Neural progenitor cell (in vitro differentiated cells): Measurements from ENCODE around the gene C16orf54. TPM values are rescaled to one million over a fixed set of nuclear protein-coding genes. Genes with fewer than 3 reads are reported as not detected.
"Not testable (repeated sequence)": the region's sequence is repeated elsewhere in the genome, so short reads cannot be mapped to it uniquely, and the experiment has no call there.

Experiments used
- DNase-seq: peaks from one replicate; pipeline ENCODE4 v3.0.0-alpha.2; 2016; ENCODE audit warnings: low spot score
- H2AFZ ChIP-seq: fragments of 200-600 bp; sonication (generic); replicated peaks from 2 replicates; pipeline ENCODE4 v1.6.1; 2016; ENCODE audit warnings: antibody characterized with exemption
- H3F3A ChIP-seq: fragments of 200-600 bp; sonication (generic); 2 replicates; pipeline ENCODE4 v1.6.1; 2016; ENCODE audit warnings: antibody characterized with exemption, low read depth
- H3K27ac ChIP-seq: fragments of 200-600 bp; sonication (generic); 2 replicates; pipeline ENCODE4 v1.5.1; 2016; ENCODE audit warnings: mild to moderate bottlenecking
- H3K27me3 ChIP-seq: fragments of 200-600 bp; sonication (generic); 2 replicates; pipeline ENCODE4 v1.6.1; 2016; ENCODE audit warnings: mild to moderate bottlenecking, moderate library complexity
- H3K36me3 ChIP-seq: fragments of 200-600 bp; sonication (generic); 2 replicates; pipeline ENCODE4 v1.5.1; 2016
- H3K4me1 ChIP-seq: fragments of 200-600 bp; sonication (generic); 2 replicates; pipeline ENCODE4 v1.6.1; 2016; ENCODE audit warnings: mixed run types
- H3K4me2 ChIP-seq: fragments of 200-600 bp; sonication (generic); 2 replicates; pipeline ENCODE4 v1.6.1; 2016
- H3K4me3 ChIP-seq: fragments of 200-600 bp; sonication (generic); 2 replicates; pipeline ENCODE4 v1.5.1; 2016
- H3K79me2 ChIP-seq: fragments of 200-600 bp; sonication (generic); 2 replicates; pipeline ENCODE4 v1.6.1; 2016; ENCODE audit warnings: low read depth
- H3K9ac ChIP-seq: fragments of 200-600 bp; sonication (generic); 2 replicates; pipeline ENCODE4 v1.6.1; 2016
- H3K9me3 ChIP-seq: fragments of 200-600 bp; sonication (generic); 2 replicates; pipeline ENCODE4 v1.5.1; 2016; ENCODE audit warnings: low read depth
- H4K20me1 ChIP-seq: fragments of 200-600 bp; sonication (generic); 2 replicates; pipeline ENCODE4 v1.6.1; 2016; ENCODE audit warnings: low read depth
- H3K27ac Mint-ChIP-seq: 3 replicates; pipeline ENCODE4 v1.8.0; 2021; ENCODE audit warnings: mixed read lengths
- H3K27me3 Mint-ChIP-seq: 2 replicates; pipeline ENCODE4 v1.8.0; 2022; ENCODE audit warnings: low read depth, mild to moderate bottlenecking, inconsistent platforms, moderate library complexity, mixed read lengths; ENCODE audit not compliant: insufficient read depth
- H3K36me3 Mint-ChIP-seq: 3 replicates; pipeline ENCODE4 v1.8.0; 2021; ENCODE audit warnings: mixed read lengths
- H3K4me1 Mint-ChIP-seq: 3 replicates; pipeline ENCODE4 v1.8.0; 2021; ENCODE audit warnings: mixed read lengths
- H3K4me3 Mint-ChIP-seq: 3 replicates; pipeline ENCODE4 v1.8.0; 2021; ENCODE audit warnings: mild to moderate bottlenecking, moderate library complexity, mixed read lengths
- H3K9me3 Mint-ChIP-seq: 3 replicates; pipeline ENCODE4 v1.8.0; 2020; ENCODE audit warnings: mixed read lengths
- CTCF ChIP-seq: fragments of 200-600 bp; sonication (generic); IDR thresholded peaks from 2 replicates; pipeline ENCODE4 v1.5.1; 2017; ENCODE audit warnings: antibody characterized with exemption, mild to moderate bottlenecking
- EZH2 ChIP-seq: fragments of 200-600 bp; sonication (generic); IDR thresholded peaks from 2 replicates; pipeline ENCODE4 v1.6.1; 2017; ENCODE audit warnings: antibody characterized with exemption, mild to moderate bottlenecking, moderate library complexity
- EZH2phosphoT487 ChIP-seq: fragments of 200-600 bp; sonication (generic); IDR thresholded peaks from 2 replicates; pipeline ENCODE4 v1.6.1; 2017; ENCODE audit warnings: antibody characterized with exemption
- total RNA-seq: library from RNA; depleted of rRNA; stranded (reverse); fragments of >200 nt; gene quantifications from 2 replicates; pipeline ENCODE4 v1.2.3, GENCODE V29; 2015; ENCODE audit warnings: low replicate concordance

Gene C16orf54
- total RNA-seq, result not detected in 2 replicates

GRCh38 chr16:29745853-29746345 lies at the start of gene C16orf54:
Gene C16orf54, minus strand, starts transcription at chr16:29745990. Its CDS starts 1,039 bp downstream, at chr16:29744951.
- Histone ChIP-seq H3K79me2 (no peaks in the 10 kb centered on the region), H3K9ac (no peak within 1 kb of the TSS), H3K27ac (no peak within 1 kb of the TSS), H3K36me3 (no peaks in the 10 kb centered on the region), H3K4me1 (no peaks in the 10 kb centered on the region), H3K4me2 (no peak within 1 kb of the TSS), H4K20me1 (no peaks in the 10 kb centered on the region), H3F3A (no peaks in the 10 kb centered on the region), H3K9me3 (no peaks in the 10 kb centered on the region), H3K27me3 (no peaks in the 10 kb centered on the region), H3K4me3 (no peak within 1 kb of the TSS), H2AFZ (no peak within 1 kb of the TSS)
- no peak for TF ChIP-seq EZH2
- no peak for TF ChIP-seq CTCF
- TF ChIP-seq EZH2phosphoT487, result no peak
- H3K9me3 Mint-ChIP-seq, result no peaks in the 10 kb centered on the region
- peaks cover 3% of the 10 kb centered on the region for H3K4me1 Mint-ChIP-seq
- DNase-seq, result no peak
- no peak within 1 kb of the TSS for H3K4me3 Mint-ChIP-seq
- peaks cover 14% of the 10 kb centered on the region for H3K27me3 Mint-ChIP-seq
- no peak within 1 kb of the TSS for H3K27ac Mint-ChIP-seq
- no peaks in the 10 kb centered on the region for H3K36me3 Mint-ChIP-seq

GRCh38 chr16:29794231-29794710 lies 48.5 kb upstream of the C16orf54 start:
- H3K27me3 ChIP-seq, result no peaks in the 10 kb centered on the region
- H3K27ac ChIP-seq, result no peak overlapping the region
- no peaks in the 10 kb centered on the region for H3K9me3 ChIP-seq
- no peaks in the 10 kb centered on the region for H3K27me3 Mint-ChIP-seq
- H2AFZ ChIP-seq, result no peak overlapping the region
- no peak overlapping the region for H3K4me3 Mint-ChIP-seq
- peaks cover 70% of the 10 kb centered on the region for H3K79me2 ChIP-seq
- no peaks in the 10 kb centered on the region for H3K9me3 Mint-ChIP-seq
- no peak overlapping the region for H3K27ac Mint-ChIP-seq
- peaks cover 13% of the 10 kb centered on the region for H3F3A ChIP-seq
- no peak overlapping the region for H3K9ac ChIP-seq
- peaks cover 31% of the 10 kb centered on the region for H3K4me1 Mint-ChIP-seq
- H3K36me3 ChIP-seq, result peaks cover 9% of the 10 kb centered on the region
- TF ChIP-seq CTCF (no peak), EZH2phosphoT487 (no peak), EZH2 (no peak)
- peaks cover 18% of the 10 kb centered on the region for H3K4me1 ChIP-seq
- H3K36me3 Mint-ChIP-seq, result peaks cover 31% of the 10 kb centered on the region
- no peak overlapping the region for H3K4me2 ChIP-seq
- peaks cover 39% of the 10 kb centered on the region for H4K20me1 ChIP-seq
- no peak for DNase-seq
- no peak overlapping the region for H3K4me3 ChIP-seq

- H3K4me2 ChIP-seq, H3K4me3 ChIP-seq, H3F3A ChIP-seq, H3K27me3 ChIP-seq, H3K36me3 ChIP-seq, H3K27me3 Mint-ChIP-seq, H3K9me3 Mint-ChIP-seq, DNase-seq, H3K9me3 ChIP-seq, H3K9ac ChIP-seq, H3K27ac ChIP-seq, H2AFZ ChIP-seq, H3K27ac Mint-ChIP-seq: not testable (repeated sequence)
- peaks cover 18% of the 10 kb centered on the region for H3K4me1 ChIP-seq
- H3K4me1 Mint-ChIP-seq, result peaks cover 31% of the 10 kb centered on the region
- peak overlapping the region; percentile 25 for H3K4me3 Mint-ChIP-seq
- peaks cover 24% of the 10 kb centered on the region for H3K36me3 Mint-ChIP-seq
- H3K79me2 ChIP-seq, result peaks cover 70% of the 10 kb centered on the region
- peaks cover 39% of the 10 kb centered on the region for H4K20me1 ChIP-seq
Measured at GRCh38 chr16:29793153-29793552, 47.4 kb upstream of the C16orf54 start.
